Fibroblast of villous mesenchyme (primary cell): ENCODE results near the gene PTH1R. TPM values are rescaled to one million over a fixed set of nuclear protein-coding genes. Genes with fewer than 3 reads are reported as not detected.

Experiments used
- DNase-seq: peaks from one replicate; pipeline ENCODE4 v3.0.0-alpha.2; 2010; ENCODE audit warnings: low read depth
- H3K4me3 ChIP-seq: 2 replicates; pipeline ENCODE4 v1.5.1; 2011; ENCODE audit warnings: low read depth, mild to moderate bottlenecking, low read length
- CTCF ChIP-seq: IDR thresholded peaks from 2 replicates; pipeline ENCODE4 v1.5.1; 2012; ENCODE audit warnings: low read depth, mild to moderate bottlenecking, low read length; ENCODE audit not compliant: insufficient read depth
- total RNA-seq: library from RNA; depleted of rRNA; stranded (reverse); fragments of >200 nt; gene quantifications from 2 replicates; pipeline ENCODE4 v1.2.3, GENCODE V29; 2012

PTH1R gene
- total RNA-seq, 1 donor: 2.6 TPM

GRCh38 chr3:46918634-46919033, 41.1 kb downstream of the PTH1R start:
- H3K4me3 ChIP-seq: no peak overlapping the region
- no peak for TF ChIP-seq CTCF
- no peak for DNase-seq

GRCh38 chr3:46921041-46921440, 43.5 kb downstream of the PTH1R start:
- no peak overlapping the region for H3K4me3 ChIP-seq
- TF ChIP-seq CTCF: no peak
- DNase-seq: no peak

GRCh38 chr3:46921871-46922271, 44.4 kb downstream of the PTH1R start:
- no peak for DNase-seq
- no peak for TF ChIP-seq CTCF
- H3K4me3 ChIP-seq: no peak overlapping the region

- no peak for DNase-seq
- no peak for TF ChIP-seq CTCF
- H3K4me3 ChIP-seq: no peak overlapping the region
These were observed 44.9 kb downstream of the PTH1R start for GRCh38 chr3:46922426-46922825.

- no peak for TF ChIP-seq CTCF
- no peak for DNase-seq
- H3K4me3 ChIP-seq: no peak overlapping the region
These were observed 45.5 kb downstream of the PTH1R start for GRCh38 chr3:46922871-46923558.

GRCh38 chr3:46923559-46924350, 46.2 kb downstream of the PTH1R start:
- H3K4me3 ChIP-seq: no peak overlapping the region
- DNase-seq: peak; percentile 52
- peak; percentile 72 for TF ChIP-seq CTCF
